Measurements from ENCODE around the gene RAB1A. TPM values are rescaled to one million over a fixed set of nuclear protein-coding genes. Genes with fewer than 3 reads are reported as not detected.

The RAB1A gene
- polyA plus RNA-seq, 1 donor (not counting 4 experiments of a cell fraction or from before 2014, with no cell fraction given) = 274 TPM

DNA sequence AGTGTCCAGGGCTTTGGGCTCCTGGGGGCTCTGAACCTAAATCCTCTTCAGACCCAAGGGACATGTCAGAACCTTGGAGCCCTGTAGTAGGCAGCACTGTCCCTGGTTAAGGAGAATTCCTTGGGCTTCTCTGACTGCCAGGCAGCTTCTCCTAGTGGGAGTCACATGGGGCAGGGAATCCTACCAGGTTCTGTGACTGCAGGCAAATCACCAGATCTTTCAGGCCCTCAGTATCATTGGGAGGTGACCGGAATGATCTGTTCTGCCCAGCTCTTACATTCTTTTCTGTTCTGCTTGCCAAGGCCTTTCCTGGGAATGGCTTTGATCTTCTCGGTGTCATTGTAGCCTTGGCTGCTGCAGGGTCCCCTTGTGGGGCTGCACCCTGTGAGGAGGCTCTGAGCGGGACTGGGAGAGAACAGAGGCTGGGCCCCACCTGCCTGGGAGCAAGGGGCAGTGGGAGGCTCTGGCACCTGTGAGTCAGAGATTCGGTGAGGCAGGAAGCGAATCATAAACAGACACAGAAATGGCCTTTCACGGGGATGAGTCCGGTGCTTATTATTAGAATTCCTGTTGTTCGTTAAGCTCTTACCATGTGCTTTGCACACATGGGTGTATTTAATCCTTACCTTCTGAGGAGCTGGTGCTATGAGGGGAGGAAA lies 59.6 kb downstream of the RAB1A start:
- Histone ChIP-seq H3K4me2 (ENCODE audit: control insufficient read depth, extremely low read depth, insufficient read depth, low read depth, low read length) (peak overlapping the region; percentile 38), H3K9me1 (ENCODE audit: control insufficient read depth, extremely low read depth, insufficient read depth, low read length) (no peaks in the 10 kb centered on the region), H3K9ac (ENCODE audit: control insufficient read depth, extremely low read depth, insufficient read depth, low read length) (no peak overlapping the region), H4K20me1 (ENCODE audit: control insufficient read depth, extremely low read depth, insufficient read depth, low read length) (no peaks in the 10 kb centered on the region), H3K27me3 (ENCODE audit: control insufficient read depth, extremely low read depth, insufficient read depth, low read length) (no peaks in the 10 kb centered on the region), H3K27ac (ENCODE audit: control insufficient read depth, insufficient read depth, low read length) (peak overlapping the region; percentile 57), H3K4me1 (ENCODE audit: control insufficient read depth, extremely low read depth, insufficient read depth, low read length) (peaks cover 49% of the 10 kb centered on the region), H3K36me3 (ENCODE audit: control insufficient read depth in 2 of 2, extremely low read depth in 1 of 2, insufficient read depth in 2 of 2, low read length in 2 of 2) (peaks cover 7 to 12% of the 10 kb centered on the region in 2 experiments), H3K9me3 (ENCODE audit: control insufficient read depth, low read depth, low read length) (no peaks in the 10 kb centered on the region), H3K4me3 (ENCODE audit: control insufficient read depth in 2 of 3, extremely low read depth in 1 of 3, insufficient read depth in 2 of 3, low read depth in 1 of 3, low read length in 3 of 3) (no peak overlapping the region), H2AFZ (ENCODE audit: control insufficient read depth, low read length) (no peak overlapping the region), H3K79me2 (ENCODE audit: control insufficient read depth, insufficient read depth, low read length) (no peaks in the 10 kb centered on the region)
- FAIRE-seq = no peak
- dilution Hi-C loops (cut with MboI; ENCODE audit: extremely low pct_ligation_motif_present, low sequenced_read_pairs) = no loop called here
- no peak for TF ChIP-seq EZH2 (IDR thresholded peaks at IDR 0.05; ENCODE audit: low read length)
- TF ChIP-seq, protein P1, sequence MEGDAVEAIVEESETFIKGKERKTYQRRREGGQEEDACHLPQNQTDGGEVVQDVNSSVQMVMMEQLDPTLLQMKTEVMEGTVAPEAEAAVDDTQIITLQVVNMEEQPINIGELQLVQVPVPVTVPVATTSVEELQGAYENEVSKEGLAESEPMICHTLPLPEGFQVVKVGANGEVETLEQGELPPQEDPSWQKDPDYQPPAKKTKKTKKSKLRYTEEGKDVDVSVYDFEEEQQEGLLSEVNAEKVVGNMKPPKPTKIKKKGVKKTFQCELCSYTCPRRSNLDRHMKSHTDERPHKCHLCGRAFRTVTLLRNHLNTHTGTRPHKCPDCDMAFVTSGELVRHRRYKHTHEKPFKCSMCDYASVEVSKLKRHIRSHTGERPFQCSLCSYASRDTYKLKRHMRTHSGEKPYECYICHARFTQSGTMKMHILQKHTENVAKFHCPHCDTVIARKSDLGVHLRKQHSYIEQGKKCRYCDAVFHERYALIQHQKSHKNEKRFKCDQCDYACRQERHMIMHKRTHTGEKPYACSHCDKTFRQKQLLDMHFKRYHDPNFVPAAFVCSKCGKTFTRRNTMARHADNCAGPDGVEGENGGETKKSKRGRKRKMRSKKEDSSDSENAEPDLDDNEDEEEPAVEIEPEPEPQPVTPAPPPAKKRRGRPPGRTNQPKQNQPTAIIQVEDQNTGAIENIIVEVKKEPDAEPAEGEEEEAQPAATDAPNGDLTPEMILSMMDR (optimal IDR thresholded peaks at IDR 0.05 in 1 of 3, IDR thresholded peaks at IDR 0.05 in 1 of 3, conservative IDR thresholded peaks at IDR 0.05 in 1 of 3; ENCODE audit: extremely low read depth in 1 of 3, insufficient read depth in 2 of 3, low read length in 3 of 3) = peak in 2 of 3 experiments; percentile 17 to 32
- no peak for DNase-seq (ENCODE audit: low read depth, low spot score)

DNA sequence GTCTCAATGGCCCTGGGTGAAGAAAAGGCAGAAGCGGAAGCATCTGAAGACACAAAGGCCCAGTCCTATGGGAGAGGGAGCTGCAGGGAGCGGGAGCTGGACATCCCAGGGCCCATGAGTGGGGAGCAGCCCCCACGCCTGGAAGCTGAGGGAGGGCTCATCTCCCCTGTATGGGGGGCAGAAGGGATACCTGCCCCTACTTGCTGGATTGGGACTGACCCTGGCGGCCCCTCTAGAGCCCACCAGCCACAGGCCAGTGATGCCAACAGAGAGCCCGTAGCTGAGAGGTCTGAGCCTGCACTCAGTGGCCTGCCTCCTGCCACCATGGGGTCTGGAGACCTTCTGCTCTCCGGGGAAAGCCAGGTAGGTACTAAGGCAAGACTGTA lies 60.5 kb downstream of the RAB1A start:
- TF ChIP-seq EZH2 (IDR thresholded peaks at IDR 0.05; ENCODE audit: low read length) = no peak
- TF ChIP-seq, protein P1 (optimal IDR thresholded peaks at IDR 0.05 in 1 of 3, IDR thresholded peaks at IDR 0.05 in 1 of 3, conservative IDR thresholded peaks at IDR 0.05 in 1 of 3; ENCODE audit: extremely low read depth in 1 of 3, insufficient read depth in 2 of 3, low read length in 3 of 3) = no peak
- dilution Hi-C loops (cut with MboI; ENCODE audit: extremely low pct_ligation_motif_present, low sequenced_read_pairs) = no loop called here
- Histone ChIP-seq H2AFZ (ENCODE audit: control insufficient read depth, low read length) (no peak overlapping the region), H3K4me1 (ENCODE audit: control insufficient read depth, extremely low read depth, insufficient read depth, low read length) (peaks cover 58% of the 10 kb centered on the region), H3K9me3 (ENCODE audit: control insufficient read depth, low read depth, low read length) (no peaks in the 10 kb centered on the region), H3K27me3 (ENCODE audit: control insufficient read depth, extremely low read depth, insufficient read depth, low read length) (no peaks in the 10 kb centered on the region), H3K4me2 (ENCODE audit: control insufficient read depth, extremely low read depth, insufficient read depth, low read depth, low read length) (no peak overlapping the region), H3K4me3 (ENCODE audit: control insufficient read depth in 2 of 3, extremely low read depth in 1 of 3, insufficient read depth in 2 of 3, low read depth in 1 of 3, low read length in 3 of 3) (no peak overlapping the region), H3K36me3 (ENCODE audit: control insufficient read depth in 2 of 2, extremely low read depth in 1 of 2, insufficient read depth in 2 of 2, low read length in 2 of 2) (peaks cover 7 to 12% of the 10 kb centered on the region in 2 experiments), H3K79me2 (ENCODE audit: control insufficient read depth, insufficient read depth, low read length) (no peaks in the 10 kb centered on the region), H3K27ac (ENCODE audit: control insufficient read depth, insufficient read depth, low read length) (no peak overlapping the region), H4K20me1 (ENCODE audit: control insufficient read depth, extremely low read depth, insufficient read depth, low read length) (peaks cover 5% of the 10 kb centered on the region), H3K9me1 (ENCODE audit: control insufficient read depth, extremely low read depth, insufficient read depth, low read length) (peaks cover 5% of the 10 kb centered on the region), H3K9ac (ENCODE audit: control insufficient read depth, extremely low read depth, insufficient read depth, low read length) (no peak overlapping the region)
- DNase-seq (ENCODE audit: low read depth, low spot score) (no peak), FAIRE-seq (no peak)
